GM12891 (cell line): ENCODE measurements around the gene HDAC4.

ENCODE experiments used
- PAX5 ChIP-seq: IDR thresholded peaks from 2 replicates; pipeline ENCODE4 v1.6.1; 2011; ENCODE audit warnings: low read length, moderate library complexity, mild to moderate bottlenecking; ENCODE audit not compliant: insufficient read depth, severe bottlenecking
- POLR2A ChIP-seq: IDR thresholded peaks from 2 replicates; pipeline ENCODE4 v1.6.1; 2011; ENCODE audit warnings: low read depth, low read length, control low read depth
- POLR2AphosphoS5 ChIP-seq: IDR thresholded peaks from 2 replicates; pipeline ENCODE4 v1.6.1; 2011; ENCODE audit warnings: low read depth, low read length, control low read depth
- POU2F2 ChIP-seq: IDR thresholded peaks from 2 replicates; pipeline ENCODE4 v1.6.1; 2011; ENCODE audit warnings: low read depth, mild to moderate bottlenecking, control low read depth, low read length, moderate library complexity
- SPI1 ChIP-seq: IDR thresholded peaks from 2 replicates; pipeline ENCODE4 v1.6.1; 2011; ENCODE audit warnings: low read depth, low read length, control low read depth
- TAF1 ChIP-seq: IDR thresholded peaks from 2 replicates; pipeline ENCODE4 v1.6.1; 2011; ENCODE audit warnings: low read depth, low read length, control low read depth

GRCh38 chr2:239209783-239210182 is 191.0 kb downstream of the HDAC4 start:
- TF ChIP-seq POLR2A (no peak), POLR2AphosphoS5 (no peak), TAF1 (no peak), POU2F2 (no peak), PAX5 (no peak), SPI1 (no peak)
